ENCODE measurements around the gene ZNF219. TPM values are rescaled to one million over a fixed set of nuclear protein-coding genes. Genes with fewer than 3 reads are reported as not detected.

The ZNF219 gene
- total RNA-seq, 1 donor from 2014 or later, result 7.3 TPM

GRCh38 chr14:21102521-21103410 lies 4.3 kb upstream of the ZNF219 start:
- intact Hi-C loops (cut with micrococcal nuclease), result loop anchor here (5.0 to 10.0 kb wide), 4 partner anchors 280 to 760 kb away; partner anchors contain the start of genes APEX1, OSGEP, PARP2 and SUPT16H

GRCh38 chr14:21101802-21102413 lies 3.5 kb upstream of the ZNF219 start:
- intact Hi-C loops (cut with micrococcal nuclease), result loop anchor here (5.0 to 10.0 kb wide), 4 partner anchors 280 to 760 kb away; partner anchors contain the start of genes APEX1, OSGEP, PARP2 and SUPT16H

- intact Hi-C loops (cut with micrococcal nuclease), result loop anchor here (5.0 to 10.0 kb wide), 4 partner anchors 281 to 759 kb away; partner anchors contain the start of genes APEX1, OSGEP, PARP2 and SUPT16H
Measured at GRCh38 chr14:21100931-21101330, 2.5 kb upstream of the ZNF219 start, which contains the start of gene TMEM253. Gene TMEM253, plus strand, starts transcription at chr14:21101066. Its CDS starts 278 bp downstream, at chr14:21101344.

- intact Hi-C loops (cut with micrococcal nuclease), result no loop called here
Measured at GRCh38 chr14:21099596-21099985, 1.1 kb upstream of the ZNF219 start.

- intact Hi-C loops (cut with micrococcal nuclease), result no loop called here
Measured at GRCh38 chr14:21098892-21099595, 589 bp upstream of the ZNF219 start.

GRCh38 chr14:21097636-21098075 lies 799 bp downstream of the ZNF219 start:
- intact Hi-C loops (cut with micrococcal nuclease), result no loop called here

GRCh38 chr14:21096978-21097635 lies 1.3 kb downstream of the ZNF219 start:
- intact Hi-C loops (cut with micrococcal nuclease), result no loop called here

- intact Hi-C loops (cut with micrococcal nuclease), result no loop called here
Measured at GRCh38 chr14:21096438-21096837, 2.0 kb downstream of the ZNF219 start.

GRCh38 chr14:21095430-21096205 lies 2.8 kb downstream of the ZNF219 start:
- intact Hi-C loops (cut with micrococcal nuclease), result no loop called here

- intact Hi-C loops (cut with micrococcal nuclease), result loop anchor here (2.0 kb wide), 1 partner anchor 463 kb away; no protein-coding TSS in a partner anchor
Measured at GRCh38 chr14:21093769-21094681, 4.4 kb downstream of the ZNF219 start.

- intact Hi-C loops (cut with micrococcal nuclease), result loop anchor here (2.0 kb wide), 1 partner anchor 464 kb away; no protein-coding TSS in a partner anchor
Measured at GRCh38 chr14:21093018-21093417, 5.4 kb downstream of the ZNF219 start.

GRCh38 chr14:21092273-21093011 lies 6.0 kb downstream of the ZNF219 start:
- intact Hi-C loops (cut with micrococcal nuclease), result loop anchor here (1.0 to 2.0 kb wide), 4 partner anchors 12 to 464 kb away; no protein-coding TSS in a partner anchor

- intact Hi-C loops (cut with micrococcal nuclease), result loop anchor here (1.0 to 2.0 kb wide), 4 partner anchors 12 to 465 kb away; no protein-coding TSS in a partner anchor
Measured at GRCh38 chr14:21091821-21092272, 6.6 kb downstream of the ZNF219 start.

GRCh38 chr14:21090940-21091663 lies 7.4 kb downstream of the ZNF219 start:
- intact Hi-C loops (cut with micrococcal nuclease), result no loop called here

GRCh38 chr14:21090194-21090939 lies 8.1 kb downstream of the ZNF219 start:
- intact Hi-C loops (cut with micrococcal nuclease), result no loop called here

GRCh38 chr14:21089877-21090193 lies 8.6 kb downstream of the ZNF219 start:
- intact Hi-C loops (cut with micrococcal nuclease), result loop anchor here (5.0 kb wide), 1 partner anchor 408 kb away; the partner anchor contains the start of gene RNASE4

Measured in T-helper 2 cell treated with Interferon-gamma antibody and Interleukin-4, amounts not matched to agents 100 ng/mL and 5 ng/mL, for 36 hours (primary cell).